ENCODE results near the gene HPD. TPM values are rescaled to one million over a fixed set of nuclear protein-coding genes. Genes with fewer than 3 reads are reported as not detected.
A peak's percentile ranks its signal among the peaks of the same experiment; 100 is the strongest.
"Not testable (repeated sequence)": the region's sequence is repeated elsewhere in the genome, so short reads cannot be mapped to it uniquely, and the experiment has no call there.

Gene HPD
- total RNA-seq, 2 donors from 2014 or later, result 0.16 TPM; not detected in 1

GRCh38 chr12:121874071-121874470, 15.4 kb upstream of the HPD start:
- DNase-seq (ENCODE audit: low spot score in 2 of 2), result no peak
- no peaks in the 10 kb centered on the region for H3K9me3 Mint-ChIP-seq
- no peak for ATAC-seq
- H3K27ac Mint-ChIP-seq, result no peak overlapping the region
- H3K36me3 Mint-ChIP-seq, result no peaks in the 10 kb centered on the region

DNA sequence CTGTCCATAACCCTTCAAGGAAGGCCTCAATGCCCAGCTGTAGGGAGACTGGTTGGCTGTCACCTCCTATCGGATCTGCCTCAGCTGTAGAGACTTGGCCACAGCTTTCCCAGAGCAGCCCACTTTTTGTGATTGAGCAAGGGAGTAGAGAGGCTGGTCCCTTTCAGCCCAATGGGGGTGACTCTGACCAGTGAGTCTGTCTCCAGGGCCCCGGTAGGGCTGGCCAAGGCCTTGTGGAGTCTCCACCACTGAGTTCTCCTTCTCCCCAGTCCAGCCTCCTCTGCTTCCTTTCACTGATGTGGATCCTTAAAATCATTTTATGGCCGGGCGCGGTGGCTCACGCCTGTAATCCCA, 14.5 kb upstream of the HPD start:
- no peaks in the 10 kb centered on the region for H3K9me3 Mint-ChIP-seq
- no peaks in the 10 kb centered on the region for H3K36me3 Mint-ChIP-seq
- no peak for ATAC-seq
- no peak overlapping the region for H3K27ac Mint-ChIP-seq
- no peak for DNase-seq (ENCODE audit: low spot score in 2 of 2)

- Mint-ChIP-seq H3K36me3 (no peaks in the 10 kb centered on the region), H3K9me3 (no peaks in the 10 kb centered on the region), H3K27ac (peak overlapping the region; percentile 23 to 33)
- peak in 1 of 2 donors; percentile 93 for ATAC-seq
- DNase-seq (ENCODE audit: low spot score in 2 of 2), result no peak
Observed at GRCh38 chr12:121872546-121873215, 14.0 kb upstream of the HPD start.

DNA sequence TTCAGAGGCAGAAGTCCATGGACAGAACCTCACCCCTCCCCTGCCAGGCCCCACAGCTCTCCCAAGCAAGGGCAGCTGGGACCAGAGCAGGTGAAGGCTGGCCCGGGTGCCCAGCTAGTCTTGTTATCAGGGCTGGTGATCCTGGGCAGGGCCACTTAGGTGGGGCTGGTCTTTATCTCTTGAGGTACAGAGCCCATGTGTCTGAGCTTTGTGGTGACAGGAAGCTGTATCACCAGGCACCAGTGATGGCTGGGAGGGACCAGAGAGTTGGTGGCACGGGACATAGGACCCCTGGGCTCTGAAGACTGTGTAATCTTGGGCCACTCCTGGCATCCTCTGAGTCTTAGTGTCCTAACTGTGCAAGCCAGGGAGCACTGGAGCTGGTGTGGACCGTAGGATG, 12.8 kb upstream of the HPD start:
- no peaks in the 10 kb centered on the region for H3K9me3 Mint-ChIP-seq
- ATAC-seq, result no peak
- H3K36me3 Mint-ChIP-seq, result no peaks in the 10 kb centered on the region
- DNase-seq (ENCODE audit: low spot score in 2 of 2), result no peak
- no peak overlapping the region for H3K27ac Mint-ChIP-seq

DNA sequence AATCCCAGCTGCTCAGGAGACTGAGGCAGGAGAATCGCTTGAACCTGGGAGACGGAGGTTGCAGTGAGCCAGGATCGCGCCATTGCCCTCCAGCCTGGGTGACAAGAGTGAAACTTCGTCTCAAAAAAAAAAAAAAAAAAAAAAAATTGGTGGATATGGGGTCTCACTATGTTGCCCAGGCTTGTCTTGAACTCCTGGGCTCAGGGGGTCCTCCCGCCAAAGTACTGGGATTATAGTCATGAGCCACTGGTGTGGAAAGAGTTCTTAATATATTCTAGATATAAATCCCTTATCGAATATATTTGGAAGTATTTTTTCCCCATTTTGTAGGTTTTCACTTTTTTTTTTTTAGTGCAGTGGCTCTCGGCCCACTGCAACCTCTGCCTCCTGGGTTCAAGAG, 10.6 kb upstream of the HPD start:
- not testable (repeated sequence) for H3K27ac Mint-ChIP-seq; H3K36me3 Mint-ChIP-seq; DNase-seq (ENCODE audit: low spot score in 2 of 2); H3K9me3 Mint-ChIP-seq; ATAC-seq

DNA sequence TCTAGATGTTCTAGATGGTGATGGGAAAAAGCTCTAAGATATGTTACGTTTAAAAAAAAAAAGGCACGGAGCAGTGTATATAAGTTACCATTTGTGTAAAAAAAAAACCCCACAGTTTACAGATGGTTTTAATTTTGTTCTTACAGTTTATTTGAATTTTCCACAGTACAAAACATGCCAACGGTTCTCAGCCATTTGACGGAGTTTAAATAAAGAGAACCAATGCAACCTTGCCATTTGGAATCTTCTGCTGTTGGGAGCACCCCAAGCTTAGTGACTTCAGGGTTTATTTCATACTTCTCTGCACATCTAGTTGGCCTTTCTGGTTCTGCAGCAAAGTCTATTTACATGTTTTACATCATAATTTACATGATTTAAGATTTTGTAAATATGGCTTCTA, 7.7 kb upstream of the HPD start:
- ATAC-seq (no peak), DNase-seq (ENCODE audit: low spot score in 2 of 2) (no peak)
- H3K36me3 Mint-ChIP-seq, result no peaks in the 10 kb centered on the region
- H3K27ac Mint-ChIP-seq, result no peak overlapping the region
- H3K9me3 Mint-ChIP-seq, result no peaks in the 10 kb centered on the region

- Mint-ChIP-seq H3K9me3 (no peaks in the 10 kb centered on the region), H3K27ac (no peak overlapping the region), H3K36me3 (no peaks in the 10 kb centered on the region)
- no peak for ATAC-seq
- no peak for DNase-seq (ENCODE audit: low spot score in 2 of 2)
Observed at GRCh38 chr12:121861636-121862254, 3.1 kb upstream of the HPD start.

- ATAC-seq; H3K9me3 Mint-ChIP-seq; H3K27ac Mint-ChIP-seq; DNase-seq (ENCODE audit: low spot score in 2 of 2); H3K36me3 Mint-ChIP-seq: not testable (repeated sequence)
Observed at GRCh38 chr12:121860699-121861098, 2.0 kb upstream of the HPD start.

DNA sequence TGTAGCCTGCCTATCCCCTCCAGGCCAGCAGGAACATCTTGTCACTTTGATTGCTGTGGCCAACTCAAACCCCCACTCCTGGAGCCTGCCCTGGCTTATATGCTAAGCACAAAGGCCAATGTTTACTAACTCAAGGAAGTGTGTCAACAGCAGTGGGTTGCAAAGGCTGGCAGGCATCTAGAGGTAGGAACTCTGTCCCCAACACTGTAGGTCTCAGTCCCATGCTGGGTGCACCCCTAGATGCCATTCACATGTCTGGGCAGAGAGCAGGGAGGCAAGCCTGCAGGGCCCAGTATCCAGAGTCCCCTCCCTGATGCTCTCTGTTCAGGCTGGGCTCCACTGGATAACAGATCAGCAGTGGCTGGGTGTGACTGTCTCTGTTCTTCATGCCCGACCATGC, 1.6 kb upstream of the HPD start:
- no peak overlapping the region for H3K27ac Mint-ChIP-seq

DNA sequence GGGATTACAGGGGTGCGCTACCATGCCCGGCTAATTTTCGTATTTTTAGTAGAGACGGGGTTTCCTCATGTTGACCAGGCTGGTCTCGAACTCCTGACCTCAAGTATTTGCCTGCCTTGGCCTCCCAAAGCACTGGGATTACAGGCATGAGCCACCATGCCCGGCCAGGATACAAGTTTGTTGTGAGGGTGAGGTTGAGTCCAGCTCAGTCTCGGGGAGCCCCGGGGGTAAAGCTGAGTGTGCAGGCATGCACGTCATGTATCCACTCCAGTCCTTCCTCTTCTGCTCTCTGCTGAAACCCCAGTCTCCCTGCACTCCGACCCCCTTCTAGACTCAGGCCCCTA, 369 bp downstream of the HPD start:
- Mint-ChIP-seq H3K27ac (peak overlapping the region in 1 of 2 donors; percentile 22), H3K9me3 (no peaks in the 10 kb centered on the region), H3K36me3 (no peaks in the 10 kb centered on the region)
- DNase-seq (ENCODE audit: low spot score in 2 of 2), result no peak
- no peak for ATAC-seq

More for the DNA sequence above, 1.6 kb upstream of the HPD start:
- no peak for ATAC-seq
- Mint-ChIP-seq H3K36me3 (no peaks in the 10 kb centered on the region), H3K9me3 (no peaks in the 10 kb centered on the region)
- no peak for DNase-seq (ENCODE audit: low spot score in 2 of 2)

DNA sequence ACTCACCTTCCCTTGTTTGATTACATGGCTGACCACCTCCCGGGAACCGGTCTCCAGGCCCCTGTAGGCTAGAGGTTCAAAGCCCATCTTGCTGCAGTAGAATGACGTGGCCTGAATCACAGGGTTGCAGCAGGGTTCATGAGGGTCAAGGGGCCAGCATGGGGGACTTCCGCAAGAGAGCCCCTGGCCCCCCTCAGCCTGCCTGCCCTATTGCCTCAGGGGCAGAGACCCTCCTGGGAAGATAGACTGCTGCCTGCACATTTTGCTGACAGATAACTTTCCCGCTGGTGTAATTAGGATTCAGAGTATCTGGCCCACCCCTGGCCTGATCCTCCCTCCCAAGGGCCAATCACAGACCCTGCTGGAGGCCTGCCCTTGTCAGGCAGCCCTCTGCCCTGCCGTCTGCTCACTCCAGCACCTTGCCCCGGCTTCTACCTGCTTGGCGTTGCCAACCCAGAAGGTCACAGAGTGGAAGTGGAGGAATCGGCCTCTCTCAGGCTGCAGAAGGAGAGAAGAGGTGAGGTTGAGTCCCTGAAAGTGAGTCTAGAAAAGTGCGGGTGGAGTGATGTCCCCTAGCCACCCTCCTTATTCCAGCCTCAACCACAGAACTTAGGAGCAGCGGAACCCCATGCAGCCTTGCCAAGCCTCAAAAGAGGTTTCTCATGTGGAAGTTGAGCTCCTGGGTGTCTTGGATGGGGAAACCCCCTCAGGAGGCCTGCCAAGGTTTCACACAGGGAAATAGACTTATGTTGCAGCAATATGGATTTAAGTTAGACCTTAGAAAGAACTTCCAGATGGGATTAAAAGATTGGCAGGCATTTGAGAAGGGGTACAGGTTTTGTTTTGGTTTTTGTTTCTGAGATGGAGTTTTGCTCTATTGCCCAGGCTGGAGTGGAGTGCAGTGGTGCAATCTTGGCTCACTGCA, 1.1 kb downstream of the HPD start:
- DNase-seq (ENCODE audit: low spot score in 2 of 2), result no peak
- H3K9me3 Mint-ChIP-seq, result no peaks in the 10 kb centered on the region
- no peak overlapping the region for H3K27ac Mint-ChIP-seq
- no peaks in the 10 kb centered on the region for H3K36me3 Mint-ChIP-seq
- no peak for ATAC-seq

- H3K36me3 Mint-ChIP-seq; H3K27ac Mint-ChIP-seq; H3K9me3 Mint-ChIP-seq; DNase-seq (ENCODE audit: low spot score in 2 of 2); ATAC-seq: not testable (repeated sequence)
Observed at GRCh38 chr12:121852392-121852791, 6.3 kb downstream of the HPD start.

GRCh38 chr12:121849665-121850064, 9.0 kb downstream of the HPD start:
- no peak overlapping the region for H3K27ac Mint-ChIP-seq
- DNase-seq (ENCODE audit: low spot score in 2 of 2), result no peak
- no peaks in the 10 kb centered on the region for H3K9me3 Mint-ChIP-seq
- ATAC-seq, result no peak
- no peaks in the 10 kb centered on the region for H3K36me3 Mint-ChIP-seq

DNA sequence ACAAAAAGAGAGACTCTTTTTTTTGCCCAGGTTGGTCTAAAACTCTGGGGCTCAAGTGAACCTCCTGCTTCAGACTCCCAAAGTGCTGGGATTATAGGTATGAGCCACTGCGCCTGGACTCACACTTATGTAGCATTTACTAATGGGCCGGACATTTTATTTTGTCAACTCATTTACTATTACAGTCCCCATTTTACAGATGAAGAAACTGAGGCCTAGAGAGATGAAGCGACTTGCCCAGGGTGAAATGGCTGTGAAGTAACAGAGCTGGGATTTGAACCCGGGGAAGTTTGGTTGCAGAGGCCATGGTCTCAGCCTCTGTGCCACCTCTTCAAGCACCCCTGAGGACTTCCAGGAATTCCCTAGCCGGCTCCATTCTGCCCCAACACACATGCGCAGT, 9.4 kb downstream of the HPD start:
- ATAC-seq (no peak), DNase-seq (ENCODE audit: low spot score in 2 of 2) (no peak)
- Mint-ChIP-seq H3K36me3 (no peaks in the 10 kb centered on the region), H3K9me3 (no peaks in the 10 kb centered on the region), H3K27ac (no peak overlapping the region)

DNA sequence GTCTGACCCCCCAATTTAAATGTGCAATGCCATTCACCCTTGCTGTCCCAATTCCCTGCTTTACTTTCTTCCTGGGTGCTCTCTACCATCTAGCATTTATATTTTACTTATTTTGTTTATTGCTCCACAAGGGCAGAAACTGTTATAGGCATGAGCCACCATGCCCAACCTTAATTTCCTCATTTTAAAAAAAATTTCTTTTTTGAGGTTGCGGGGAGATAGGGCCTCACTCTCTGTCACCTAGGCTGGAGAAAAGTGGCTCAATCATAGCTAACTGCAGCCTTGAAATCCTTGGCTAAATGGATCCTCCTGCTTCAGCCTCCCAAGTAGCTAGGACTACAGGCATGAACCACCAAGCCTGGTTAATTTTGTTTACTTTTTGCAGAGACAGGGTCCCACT, 13.0 kb downstream of the HPD start:
- no peak for ATAC-seq
- Mint-ChIP-seq H3K36me3 (no peaks in the 10 kb centered on the region), H3K9me3 (no peaks in the 10 kb centered on the region)

GRCh38 chr12:121843236-121843982, 15.2 kb downstream of the HPD start:
- Mint-ChIP-seq H3K36me3 (no peaks in the 10 kb centered on the region), H3K9me3 (no peaks in the 10 kb centered on the region), H3K27ac (peak overlapping the region in 1 of 2 donors; percentile 2)
- no peak for DNase-seq (ENCODE audit: low spot score in 2 of 2)
- ATAC-seq, result no peak

More for the DNA sequence above, 13.0 kb downstream of the HPD start:
- no peak for DNase-seq (ENCODE audit: low spot score in 2 of 2)
- H3K27ac Mint-ChIP-seq, result no peak overlapping the region

Data from activated naive CD4-positive, alpha-beta T cell treated with anti-CD3 and anti-CD28 coated beads, Interleukin-2, amount 50 U/mL, for 72 hours (primary cell).